HCT116 (cell line): ENCODE data around the gene LAD1. TPM values are rescaled to one million over a fixed set of nuclear protein-coding genes. Genes with fewer than 3 reads are reported as not detected.

Experiments used
- ATAC-seq: fragments of 200-7000 bp; cut with Tn5 transposase; 2 replicates; pipeline ENCODE4 v1.9.1; 2020; ENCODE audit warnings: mild to moderate bottlenecking, moderate library complexity
- BruUV-seq: library from RNA; stranded (reverse); fragments of 400-500 nt; replicated peaks from 2 replicates; lab custom pipeline; 2021; lab: Mats Ljungman, UMichigan
- CTCF ChIA-PET: fragments of 300-600 bp; sonication (Branson Sonifier 250); formaldehyde crosslinking; loops from one replicate; lab custom pipeline; 2021; ENCODE audit warnings: antibody characterized with exemption; lab: Charles Lee
- POLR2A ChIA-PET: fragments of 300-600, 350-600 bp; sonication (Branson Sonifier 250); formaldehyde crosslinking; loops from one replicate; lab custom pipeline; 2021; ENCODE audit warnings: antibody characterized with exemption; lab: Charles Lee
- RAD21 ChIA-PET, 2 experiments: fragments of 300-600 bp; sonication (Branson Sonifier 250); formaldehyde crosslinking; loops; one replicate each; lab custom pipeline; 2023; ENCODE audit warnings: low total read pairs in 2 of 2; ENCODE audit not compliant: uncharacterized antibody in 2 of 2, unreplicated experiment in 2 of 2, low non-redundant PET in 1 of 2; lab: Charles Lee
- DNase-seq: peaks from one replicate; pipeline ENCODE4 v3.0.0-alpha.2; 2010; ENCODE audit warnings: low read depth, low spot score
- H2AFZ ChIP-seq: fragments of 200-600 bp; shearing (Covaris generic), sonication (generic); 2 replicates; pipeline ENCODE4 v1.6.1; 2017; ENCODE audit warnings: low read depth, mixed run types, mixed read lengths, antibody characterized with exemption, low read length; ENCODE audit not compliant: poor library complexity, severe bottlenecking
- H3K27ac ChIP-seq: 2 replicates; pipeline ENCODE4 v1.5.1; 2012; ENCODE audit warnings: low read depth, low read length
- H3K27me3 ChIP-seq: fragments of 200-600 bp; sonication (generic); 2 replicates; pipeline ENCODE4 v1.6.1; 2016; ENCODE audit warnings: mixed run types, low read length, mixed read lengths; ENCODE audit not compliant: insufficient read depth
- H3K36me3 ChIP-seq, 2 experiments: fragments of 200-500 bp in 1 of 2; fragments of 200-600 bp in 1 of 2; sonication (Bioruptor generic) in 1 of 2; sonication (generic) in 1 of 2; 2 replicates each; pipeline versions ENCODE4 v1.5.1 to v1.6.1; 2014 to 2016; ENCODE audit warnings: low read length in 2 of 2, inconsistent platforms in 1 of 2, mixed read lengths in 1 of 2, mixed run types in 1 of 2; ENCODE audit not compliant: insufficient read depth in 2 of 2, control insufficient read depth in 1 of 2
- H3K4me1 ChIP-seq, 2 experiments: fragments of 200-600 bp in 1 of 2; sonication (generic) in 1 of 2; 2 replicates each; pipeline versions ENCODE4 v1.5.1 to v1.6.1; 2012 to 2017; ENCODE audit warnings: low read length in 2 of 2, inconsistent platforms in 1 of 2, mild to moderate bottlenecking in 1 of 2, mixed read lengths in 1 of 2, mixed run types in 1 of 2, moderate library complexity in 1 of 2; ENCODE audit not compliant: insufficient read depth in 2 of 2, control insufficient read depth in 1 of 2
- H3K4me2 ChIP-seq: fragments of 200-600 bp; sonication (generic); 2 replicates; pipeline ENCODE4 v1.6.1; 2017; ENCODE audit warnings: mixed run types, low read length, mixed read lengths
- H3K4me3 ChIP-seq, 2 experiments: fragments of 200-600 bp in 1 of 2; sonication (generic) in 1 of 2; replicated peaks in 1 of 2; 2 replicates each; pipeline ENCODE4 v1.5.1; 2011 to 2016; ENCODE audit warnings: low read length in 2 of 2, control low read depth in 1 of 2, low read depth in 1 of 2, mild to moderate bottlenecking in 1 of 2, mixed read lengths in 1 of 2, mixed run types in 1 of 2
- H3K79me2 ChIP-seq: fragments of 200-600 bp; sonication (generic); 2 replicates; pipeline ENCODE4 v1.6.1; 2017; ENCODE audit warnings: mild to moderate bottlenecking, mixed run types, low read length, moderate library complexity, mixed read lengths; ENCODE audit not compliant: insufficient read depth
- H3K9ac ChIP-seq: fragments of 200-600 bp; sonication (generic); 2 replicates; pipeline ENCODE4 v1.6.1; 2016; ENCODE audit warnings: low read length, mixed read lengths
- H3K9me2 ChIP-seq: fragments of 200-600 bp; sonication (generic), shearing (Covaris generic); 2 replicates; pipeline ENCODE4 v1.6.1; 2017; ENCODE audit warnings: mixed run types, mild to moderate bottlenecking, moderate library complexity; ENCODE audit not compliant: insufficient read depth
- H3K9me3 ChIP-seq, 2 experiments: fragments of 200-500 bp in 1 of 2; fragments of 200-600 bp in 1 of 2; sonication (Bioruptor generic) in 1 of 2; sonication (generic) in 1 of 2; 2 replicates each; pipeline ENCODE4 v1.6.1; 2014 to 2017; ENCODE audit warnings: low read length in 2 of 2, mixed read lengths in 2 of 2, inconsistent platforms in 1 of 2, low read depth in 1 of 2, mild to moderate bottlenecking in 1 of 2, mixed run types in 1 of 2, moderate library complexity in 1 of 2; ENCODE audit not compliant: control insufficient read depth in 1 of 2, insufficient read depth in 1 of 2
- H4K20me1 ChIP-seq: fragments of 200-600 bp; sonication (generic), shearing (Covaris generic); 2 replicates; pipeline ENCODE4 v1.6.1; 2017; ENCODE audit warnings: mixed run types, mild to moderate bottlenecking, moderate library complexity; ENCODE audit not compliant: insufficient read depth
- CBX3 ChIP-seq: IDR thresholded peaks from 2 replicates; pipeline ENCODE4 v1.6.1; 2012; ENCODE audit warnings: low read depth
- CEBPB ChIP-seq: IDR thresholded peaks from 2 replicates; pipeline ENCODE4 v1.6.1; 2012; ENCODE audit warnings: low read depth
- EGR1 ChIP-seq: IDR thresholded peaks from 2 replicates; pipeline ENCODE4 v1.6.1; 2012; ENCODE audit warnings: low read depth
- ELF1 ChIP-seq: IDR thresholded peaks from 2 replicates; pipeline ENCODE4 v1.6.1; 2012; ENCODE audit warnings: low read depth, borderline replicate concordance
- EZH2 ChIP-seq: fragments of 200-600 bp; sonication (generic); IDR thresholded peaks from 2 replicates; pipeline ENCODE4 v1.6.1; 2017; ENCODE audit warnings: antibody characterized with exemption, mixed run types
- FOSL1 ChIP-seq: IDR thresholded peaks from 2 replicates; pipeline ENCODE4 v1.6.1; 2012; ENCODE audit warnings: low read depth
- JUND ChIP-seq: IDR thresholded peaks from 2 replicates; pipeline ENCODE4 v1.6.1; 2012
- SIN3A ChIP-seq: IDR thresholded peaks from 2 replicates; pipeline ENCODE4 v1.6.1; 2012; ENCODE audit warnings: low read depth
- SP1 ChIP-seq: IDR thresholded peaks from 2 replicates; pipeline ENCODE4 v1.6.1; 2012; ENCODE audit warnings: low read depth
- SRF ChIP-seq: IDR thresholded peaks from 2 replicates; pipeline ENCODE4 v1.6.1; 2012; ENCODE audit warnings: low read depth
- ZFX ChIP-seq: fragments of 450-650 bp; IDR thresholded peaks from 2 replicates; pipeline ENCODE4 v1.6.1; 2017
- intact Hi-C: fragments of 100-400 bp; cut with micrococcal nuclease; formaldehyde crosslinking; loops from 2 replicates; pipeline ENCODE4 v1.10.0; 2022
- total RNA-seq: library from RNA; stranded (reverse); gene quantifications from one replicate; pipeline ENCODE4 v1.2.1, GENCODE V29; 2021; ENCODE audit not compliant: unreplicated experiment
- TF ChIP-seq, protein P1 (sequence below), 3 experiments: fragments of 200-600 bp in 1 of 3; sonication (generic) in 1 of 3; IDR thresholded peaks in 2 of 3; conservative IDR thresholded peaks in 1 of 3; 2 replicates each; pipeline ENCODE4 v1.5.1; 2012 to 2017; ENCODE audit warnings: low read depth in 2 of 3, low read length in 2 of 3, antibody characterized with exemption in 1 of 3, borderline replicate concordance in 1 of 3, control low read depth in 1 of 3, mild to moderate bottlenecking in 1 of 3, mixed read lengths in 1 of 3, mixed run types in 1 of 3, moderate library complexity in 1 of 3; ENCODE audit not compliant: insufficient read depth in 1 of 3
- TF ChIP-seq, protein P2 (sequence below): IDR thresholded peaks from 2 replicates; pipeline ENCODE4 v1.6.1; 2011; ENCODE audit warnings: mild to moderate bottlenecking, low read length, moderate library complexity; ENCODE audit not compliant: insufficient replicate concordance; ENCODE audit errors: extremely low read depth
- TF ChIP-seq, protein P3 (sequence below): IDR thresholded peaks from 2 replicates; pipeline ENCODE4 v1.6.1; 2012
- TF ChIP-seq, protein P4 (sequence below): IDR thresholded peaks from 2 replicates; pipeline ENCODE4 v1.6.1; 2012; ENCODE audit warnings: low read depth

LAD1 gene
- total RNA-seq, 1 experiment from 2014 or later = 56.1 TPM

DNA sequence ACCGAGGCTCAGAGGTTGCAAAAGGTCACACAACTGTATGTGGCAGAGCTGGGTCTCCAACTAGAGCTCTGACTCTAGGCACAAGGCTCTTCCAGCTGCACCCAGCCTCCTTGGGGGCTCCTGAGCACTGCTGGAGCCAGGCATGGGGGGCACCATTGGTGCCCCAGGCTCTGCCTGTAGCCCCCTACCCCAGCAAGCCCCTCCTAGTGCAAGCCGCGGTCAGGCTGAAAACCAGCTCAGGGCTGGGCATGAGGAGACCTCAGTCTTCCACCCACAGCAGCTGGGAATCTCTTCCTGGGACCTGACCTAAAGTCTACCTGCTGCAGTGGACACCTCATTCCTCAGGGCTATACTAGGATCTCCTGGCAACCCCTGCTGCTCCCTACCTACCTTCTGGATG lies 36.2 kb downstream of the LAD1 start:
- H2AFZ ChIP-seq = no peak overlapping the region
- H3K9ac ChIP-seq = no peak overlapping the region
- no peaks in the 10 kb centered on the region for H4K20me1 ChIP-seq
- TF ChIP-seq EGR1 (no peak), SIN3A (no peak), SP1 (no peak), EZH2 (no peak), SRF (no peak), CEBPB (no peak), ELF1 (no peak), FOSL1 (no peak), CBX3 (no peak), JUND (no peak), ZFX (no peak)
- TF ChIP-seq, protein P1, sequence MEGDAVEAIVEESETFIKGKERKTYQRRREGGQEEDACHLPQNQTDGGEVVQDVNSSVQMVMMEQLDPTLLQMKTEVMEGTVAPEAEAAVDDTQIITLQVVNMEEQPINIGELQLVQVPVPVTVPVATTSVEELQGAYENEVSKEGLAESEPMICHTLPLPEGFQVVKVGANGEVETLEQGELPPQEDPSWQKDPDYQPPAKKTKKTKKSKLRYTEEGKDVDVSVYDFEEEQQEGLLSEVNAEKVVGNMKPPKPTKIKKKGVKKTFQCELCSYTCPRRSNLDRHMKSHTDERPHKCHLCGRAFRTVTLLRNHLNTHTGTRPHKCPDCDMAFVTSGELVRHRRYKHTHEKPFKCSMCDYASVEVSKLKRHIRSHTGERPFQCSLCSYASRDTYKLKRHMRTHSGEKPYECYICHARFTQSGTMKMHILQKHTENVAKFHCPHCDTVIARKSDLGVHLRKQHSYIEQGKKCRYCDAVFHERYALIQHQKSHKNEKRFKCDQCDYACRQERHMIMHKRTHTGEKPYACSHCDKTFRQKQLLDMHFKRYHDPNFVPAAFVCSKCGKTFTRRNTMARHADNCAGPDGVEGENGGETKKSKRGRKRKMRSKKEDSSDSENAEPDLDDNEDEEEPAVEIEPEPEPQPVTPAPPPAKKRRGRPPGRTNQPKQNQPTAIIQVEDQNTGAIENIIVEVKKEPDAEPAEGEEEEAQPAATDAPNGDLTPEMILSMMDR (IDR thresholded peaks at IDR 0.05 in 2 of 3, conservative IDR thresholded peaks at IDR 0.05 in 1 of 3; ENCODE audit: borderline replicate concordance in 1 of 3, insufficient read depth in 1 of 3, low read depth in 2 of 3, low read length in 2 of 3) = no peak
- TF ChIP-seq, protein P2, sequence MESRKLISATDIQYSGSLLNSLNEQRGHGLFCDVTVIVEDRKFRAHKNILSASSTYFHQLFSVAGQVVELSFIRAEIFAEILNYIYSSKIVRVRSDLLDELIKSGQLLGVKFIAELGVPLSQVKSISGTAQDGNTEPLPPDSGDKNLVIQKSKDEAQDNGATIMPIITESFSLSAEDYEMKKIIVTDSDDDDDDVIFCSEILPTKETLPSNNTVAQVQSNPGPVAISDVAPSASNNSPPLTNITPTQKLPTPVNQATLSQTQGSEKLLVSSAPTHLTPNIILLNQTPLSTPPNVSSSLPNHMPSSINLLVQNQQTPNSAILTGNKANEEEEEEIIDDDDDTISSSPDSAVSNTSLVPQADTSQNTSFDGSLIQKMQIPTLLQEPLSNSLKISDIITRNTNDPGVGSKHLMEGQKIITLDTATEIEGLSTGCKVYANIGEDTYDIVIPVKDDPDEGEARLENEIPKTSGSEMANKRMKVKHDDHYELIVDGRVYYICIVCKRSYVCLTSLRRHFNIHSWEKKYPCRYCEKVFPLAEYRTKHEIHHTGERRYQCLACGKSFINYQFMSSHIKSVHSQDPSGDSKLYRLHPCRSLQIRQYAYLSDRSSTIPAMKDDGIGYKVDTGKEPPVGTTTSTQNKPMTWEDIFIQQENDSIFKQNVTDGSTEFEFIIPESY = no peak
- TF ChIP-seq, protein P3, sequence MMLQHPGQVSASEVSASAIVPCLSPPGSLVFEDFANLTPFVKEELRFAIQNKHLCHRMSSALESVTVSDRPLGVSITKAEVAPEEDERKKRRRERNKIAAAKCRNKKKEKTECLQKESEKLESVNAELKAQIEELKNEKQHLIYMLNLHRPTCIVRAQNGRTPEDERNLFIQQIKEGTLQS = no peak
- TF ChIP-seq, protein P4, sequence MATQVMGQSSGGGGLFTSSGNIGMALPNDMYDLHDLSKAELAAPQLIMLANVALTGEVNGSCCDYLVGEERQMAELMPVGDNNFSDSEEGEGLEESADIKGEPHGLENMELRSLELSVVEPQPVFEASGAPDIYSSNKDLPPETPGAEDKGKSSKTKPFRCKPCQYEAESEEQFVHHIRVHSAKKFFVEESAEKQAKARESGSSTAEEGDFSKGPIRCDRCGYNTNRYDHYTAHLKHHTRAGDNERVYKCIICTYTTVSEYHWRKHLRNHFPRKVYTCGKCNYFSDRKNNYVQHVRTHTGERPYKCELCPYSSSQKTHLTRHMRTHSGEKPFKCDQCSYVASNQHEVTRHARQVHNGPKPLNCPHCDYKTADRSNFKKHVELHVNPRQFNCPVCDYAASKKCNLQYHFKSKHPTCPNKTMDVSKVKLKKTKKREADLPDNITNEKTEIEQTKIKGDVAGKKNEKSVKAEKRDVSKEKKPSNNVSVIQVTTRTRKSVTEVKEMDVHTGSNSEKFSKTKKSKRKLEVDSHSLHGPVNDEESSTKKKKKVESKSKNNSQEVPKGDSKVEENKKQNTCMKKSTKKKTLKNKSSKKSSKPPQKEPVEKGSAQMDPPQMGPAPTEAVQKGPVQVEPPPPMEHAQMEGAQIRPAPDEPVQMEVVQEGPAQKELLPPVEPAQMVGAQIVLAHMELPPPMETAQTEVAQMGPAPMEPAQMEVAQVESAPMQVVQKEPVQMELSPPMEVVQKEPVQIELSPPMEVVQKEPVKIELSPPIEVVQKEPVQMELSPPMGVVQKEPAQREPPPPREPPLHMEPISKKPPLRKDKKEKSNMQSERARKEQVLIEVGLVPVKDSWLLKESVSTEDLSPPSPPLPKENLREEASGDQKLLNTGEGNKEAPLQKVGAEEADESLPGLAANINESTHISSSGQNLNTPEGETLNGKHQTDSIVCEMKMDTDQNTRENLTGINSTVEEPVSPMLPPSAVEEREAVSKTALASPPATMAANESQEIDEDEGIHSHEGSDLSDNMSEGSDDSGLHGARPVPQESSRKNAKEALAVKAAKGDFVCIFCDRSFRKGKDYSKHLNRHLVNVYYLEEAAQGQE = no peak
- no peak overlapping the region for H3K4me3 ChIP-seq
- H3K4me2 ChIP-seq = no peak overlapping the region
- no peaks in the 10 kb centered on the region for H3K9me2 ChIP-seq
- BruUV-seq = no TSS peak
- peaks cover 19% of the 10 kb centered on the region; the same call in 1 of the 2 replicates for H3K27me3 ChIP-seq
- intact Hi-C loops = no loop called here
- POLR2A ChIA-PET = no interaction called here
- DNase-seq = no peak
- CTCF ChIA-PET = interaction anchor here (0.9 to 3.5 kb wide), 5 partner anchors 14 to 150 kb away, joined by 3 to 31 read pairs (median 17); no protein-coding TSS in a partner anchor
- no peaks in the 10 kb centered on the region for H3K9me3 ChIP-seq
- no peak for ATAC-seq
- no peaks in the 10 kb centered on the region for H3K4me1 ChIP-seq
- no peak overlapping the region for H3K27ac ChIP-seq
- H3K36me3 ChIP-seq = no peaks in the 10 kb centered on the region
- RAD21 ChIA-PET = interaction anchor here in 1 of 2 experiments (1.0 to 1.5 kb wide), 2 partner anchors 16 to 111 kb away, joined by 3 to 4 read pairs; no protein-coding TSS in a partner anchor
- H3K79me2 ChIP-seq = no peaks in the 10 kb centered on the region
